Measurements from ENCODE around the gene PRDM2.

The PRDM2 gene

GRCh38 chr1:13760340-13760739 lies 60.4 kb downstream of the PRDM2 start:
- H3K4me1 ChIP-seq (ENCODE audit: control insufficient read depth, insufficient read depth, low read length): peaks cover 35% of the 10 kb centered on the region
- no peak overlapping the region for H3K27ac ChIP-seq (ENCODE audit: extremely low read depth, low read depth, low read length)
- no peaks in the 10 kb centered on the region for H3K36me3 ChIP-seq (ENCODE audit: control insufficient read depth in 2 of 2, insufficient read depth in 1 of 2, low read length in 2 of 2)
- CTCF ChIA-PET: interaction anchor here (0.8 to 1.6 kb wide), 4 partner anchors 9 to 35 kb away, joined by 3 to 5 read pairs (median 3); no protein-coding TSS in a partner anchor
- POLR2A ChIA-PET: interaction anchor here (1.6 kb wide), 1 partner anchor 11 kb away, joined by 13 read pairs; no protein-coding TSS in a partner anchor
- no peaks in the 10 kb centered on the region for H3K9me3 ChIP-seq (ENCODE audit: control insufficient read depth, insufficient read depth, low read depth, low read length)
- TF ChIP-seq ZNF37A (tag by site-specific recombination; IDR thresholded peaks at IDR 0.05) (no peak), ZNF544 (tag by site-specific recombination; IDR thresholded peaks at IDR 0.05) (no peak), ZNF521 (tag by site-specific recombination; IDR thresholded peaks at IDR 0.05) (no peak), ZNF112 (tag by site-specific recombination; IDR thresholded peaks at IDR 0.05) (no peak), ZNF148 (tag by site-specific recombination; IDR thresholded peaks at IDR 0.05; ENCODE audit: borderline replicate concordance) (no peak), ZNF426 (tag by site-specific recombination; IDR thresholded peaks at IDR 0.05) (no peak), ZFP37 (tag by site-specific recombination; IDR thresholded peaks at IDR 0.05) (no peak), ZNF274 (IDR thresholded peaks at IDR 0.05; ENCODE audit: low read length) (no peak), ZNF274 (tag by site-specific recombination; IDR thresholded peaks at IDR 0.05; ENCODE audit: borderline replicate concordance) (no peak), ZNF830 (tag by site-specific recombination; IDR thresholded peaks at IDR 0.05; ENCODE audit: low read depth) (no peak), ZNF362 (tag by site-specific recombination; IDR thresholded peaks at IDR 0.05) (no peak), ZIC2 (tag by site-specific recombination; IDR thresholded peaks at IDR 0.05) (no peak), ZNF138 (tag by site-specific recombination; IDR thresholded peaks at IDR 0.05; ENCODE audit: borderline replicate concordance) (no peak), ZNF585B (tag by site-specific recombination; IDR thresholded peaks at IDR 0.05) (no peak), ZNF768 (tag by site-specific recombination; IDR thresholded peaks at IDR 0.05) (no peak), HOXD13 (CRISPR knock-in tag; IDR thresholded peaks at IDR 0.05; ENCODE audit: borderline replicate concordance) (no peak), GLI2 (tag by site-specific recombination; IDR thresholded peaks at IDR 0.05; ENCODE audit: borderline replicate concordance, low read depth) (no peak)
- TF ChIP-seq, protein P1, sequence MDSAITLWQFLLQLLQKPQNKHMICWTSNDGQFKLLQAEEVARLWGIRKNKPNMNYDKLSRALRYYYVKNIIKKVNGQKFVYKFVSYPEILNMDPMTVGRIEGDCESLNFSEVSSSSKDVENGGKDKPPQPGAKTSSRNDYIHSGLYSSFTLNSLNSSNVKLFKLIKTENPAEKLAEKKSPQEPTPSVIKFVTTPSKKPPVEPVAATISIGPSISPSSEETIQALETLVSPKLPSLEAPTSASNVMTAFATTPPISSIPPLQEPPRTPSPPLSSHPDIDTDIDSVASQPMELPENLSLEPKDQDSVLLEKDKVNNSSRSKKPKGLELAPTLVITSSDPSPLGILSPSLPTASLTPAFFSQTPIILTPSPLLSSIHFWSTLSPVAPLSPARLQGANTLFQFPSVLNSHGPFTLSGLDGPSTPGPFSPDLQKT (IDR thresholded peaks at IDR 0.05; ENCODE audit: borderline replicate concordance, low read depth, low read length): no peak
- TF ChIP-seq, protein P2, sequence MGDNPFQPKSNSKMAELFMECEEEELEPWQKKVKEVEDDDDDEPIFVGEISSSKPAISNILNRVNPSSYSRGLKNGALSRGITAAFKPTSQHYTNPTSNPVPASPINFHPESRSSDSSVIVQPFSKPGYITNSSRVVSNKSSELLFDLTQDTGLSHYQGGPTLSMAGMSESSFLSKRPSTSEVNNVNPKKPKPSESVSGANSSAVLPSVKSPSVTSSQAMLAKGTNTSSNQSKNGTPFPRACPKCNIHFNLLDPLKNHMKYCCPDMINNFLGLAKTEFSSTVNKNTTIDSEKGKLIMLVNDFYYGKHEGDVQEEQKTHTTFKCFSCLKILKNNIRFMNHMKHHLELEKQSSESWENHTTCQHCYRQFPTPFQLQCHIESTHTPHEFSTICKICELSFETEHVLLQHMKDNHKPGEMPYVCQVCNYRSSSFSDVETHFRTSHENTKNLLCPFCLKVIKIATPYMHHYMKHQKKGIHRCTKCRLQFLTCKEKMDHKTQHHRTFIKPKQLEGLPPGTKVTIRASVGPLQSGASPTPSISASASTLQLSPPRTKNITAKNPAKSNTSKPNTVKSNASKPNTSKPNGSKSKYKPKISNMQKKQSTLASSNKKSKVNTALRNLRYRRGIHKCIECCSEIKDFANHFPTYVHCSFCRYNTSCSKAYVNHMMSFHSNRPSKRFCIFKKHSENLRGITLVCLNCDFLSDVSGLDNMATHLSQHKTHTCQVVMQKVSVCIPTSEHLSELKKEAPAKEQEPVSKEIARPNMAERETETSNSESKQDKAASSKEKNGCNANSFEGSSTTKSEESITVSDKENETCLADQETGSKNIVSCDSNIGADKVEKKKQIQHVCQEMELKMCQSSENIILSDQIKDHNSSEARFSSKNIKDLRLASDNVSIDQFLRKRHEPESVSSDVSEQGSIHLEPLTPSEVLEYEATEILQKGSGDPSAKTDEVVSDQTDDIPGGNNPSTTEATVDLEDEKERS (tag by site-specific recombination; IDR thresholded peaks at IDR 0.05): no peak
- no peak overlapping the region for H3K4me3 ChIP-seq (ENCODE audit: low read depth, low read length)

Data from HEK293 (cell line).